ENCODE measurements around the gene AGAP1. TPM values are rescaled to one million over a fixed set of nuclear protein-coding genes. Genes with fewer than 3 reads are reported as not detected.
A peak's percentile ranks its signal among the peaks of the same experiment; 100 is the strongest.

The AGAP1 gene
- total and polyA plus RNA-seq, 4 donors: 2.0 to 8.5 (median 5.4) TPM

- TF ChIP-seq SP1 (IDR thresholded peaks at IDR 0.05): no peak
- TF ChIP-seq RXRA (IDR thresholded peaks at IDR 0.05): peak in 1 of 2 donors; percentile 41
- TF ChIP-seq FOXA1 (IDR thresholded peaks at IDR 0.05): no peak
- TF ChIP-seq REST (IDR thresholded peaks at IDR 0.05): no peak
- TF ChIP-seq TAF1 (conservative IDR thresholded peaks at IDR 0.05): no peak
- TF ChIP-seq JUND (IDR thresholded peaks at IDR 0.05): no peak
- TF ChIP-seq YY1 (IDR thresholded peaks at IDR 0.05): no peak
- TF ChIP-seq, protein P1, sequence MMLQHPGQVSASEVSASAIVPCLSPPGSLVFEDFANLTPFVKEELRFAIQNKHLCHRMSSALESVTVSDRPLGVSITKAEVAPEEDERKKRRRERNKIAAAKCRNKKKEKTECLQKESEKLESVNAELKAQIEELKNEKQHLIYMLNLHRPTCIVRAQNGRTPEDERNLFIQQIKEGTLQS (IDR thresholded peaks at IDR 0.05): no peak
- TF ChIP-seq NR2F2 (IDR thresholded peaks at IDR 0.05): no peak
- TF ChIP-seq MAX (IDR thresholded peaks at IDR 0.05): peak; percentile 62
- peak in 1 of 2 donors; percentile 38 for TF ChIP-seq HNF4A (conservative IDR thresholded peaks at IDR 0.05)
- no peak for TF ChIP-seq RAD21 (IDR thresholded peaks at IDR 0.05)
- TF ChIP-seq, protein P2, sequence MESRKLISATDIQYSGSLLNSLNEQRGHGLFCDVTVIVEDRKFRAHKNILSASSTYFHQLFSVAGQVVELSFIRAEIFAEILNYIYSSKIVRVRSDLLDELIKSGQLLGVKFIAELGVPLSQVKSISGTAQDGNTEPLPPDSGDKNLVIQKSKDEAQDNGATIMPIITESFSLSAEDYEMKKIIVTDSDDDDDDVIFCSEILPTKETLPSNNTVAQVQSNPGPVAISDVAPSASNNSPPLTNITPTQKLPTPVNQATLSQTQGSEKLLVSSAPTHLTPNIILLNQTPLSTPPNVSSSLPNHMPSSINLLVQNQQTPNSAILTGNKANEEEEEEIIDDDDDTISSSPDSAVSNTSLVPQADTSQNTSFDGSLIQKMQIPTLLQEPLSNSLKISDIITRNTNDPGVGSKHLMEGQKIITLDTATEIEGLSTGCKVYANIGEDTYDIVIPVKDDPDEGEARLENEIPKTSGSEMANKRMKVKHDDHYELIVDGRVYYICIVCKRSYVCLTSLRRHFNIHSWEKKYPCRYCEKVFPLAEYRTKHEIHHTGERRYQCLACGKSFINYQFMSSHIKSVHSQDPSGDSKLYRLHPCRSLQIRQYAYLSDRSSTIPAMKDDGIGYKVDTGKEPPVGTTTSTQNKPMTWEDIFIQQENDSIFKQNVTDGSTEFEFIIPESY (IDR thresholded peaks at IDR 0.05): no peak
- Histone ChIP-seq H3K27me3 (ENCODE audit: control insufficient read depth in 4 of 4, insufficient read depth in 4 of 4, low read length in 3 of 4) (no peaks in the 10 kb centered on the region), H3K4me3 (ENCODE audit: low read depth in 1 of 3, low read length in 3 of 3) (no peak overlapping the region), H3K27ac (ENCODE audit: low read depth in 1 of 2, low read length in 2 of 2) (no peak overlapping the region), H3K9ac (ENCODE audit: low read depth in 1 of 2, low read length in 2 of 2) (no peak overlapping the region), H3K36me3 (ENCODE audit: control insufficient read depth in 4 of 4, insufficient read depth in 3 of 4, low read depth in 1 of 4, low read length in 3 of 4) (no peaks in the 10 kb centered on the region), H3K9me3 (ENCODE audit: control insufficient read depth in 4 of 4, low read length in 3 of 4) (no peaks in the 10 kb centered on the region), H3K4me1 (ENCODE audit: control insufficient read depth in 4 of 4, insufficient read depth in 4 of 4, low read length in 3 of 4) (peaks cover 10 to 31% (median 18%) of the 10 kb centered on the region in 4 donors)
- WGBS: 26% methylated on average over 4 of the region's 4 CpGs
- DNase-seq (ENCODE audit: low spot score): no peak
Observed at GRCh38 chr2:235510318-235510717, 16.5 kb downstream of the AGAP1 start.

GRCh38 chr2:235511187-235511661 lies 17.4 kb downstream of the AGAP1 start:
- Histone ChIP-seq H3K9me3 (ENCODE audit: control insufficient read depth in 4 of 4, low read length in 3 of 4) (no peaks in the 10 kb centered on the region), H3K4me1 (ENCODE audit: control insufficient read depth in 4 of 4, insufficient read depth in 4 of 4, low read length in 3 of 4) (peaks cover 6 to 26% (median 13%) of the 10 kb centered on the region in 4 donors), H3K9ac (ENCODE audit: low read depth in 1 of 2, low read length in 2 of 2) (no peak overlapping the region), H3K27ac (ENCODE audit: low read depth in 1 of 2, low read length in 2 of 2) (peak overlapping the region; percentile 19 to 59), H3K4me3 (ENCODE audit: low read depth in 1 of 3, low read length in 3 of 3) (no peak overlapping the region), H3K36me3 (ENCODE audit: control insufficient read depth in 4 of 4, insufficient read depth in 3 of 4, low read depth in 1 of 4, low read length in 3 of 4) (no peaks in the 10 kb centered on the region), H3K27me3 (ENCODE audit: control insufficient read depth in 4 of 4, insufficient read depth in 4 of 4, low read length in 3 of 4) (no peaks in the 10 kb centered on the region)
- TF ChIP-seq, protein P1 (IDR thresholded peaks at IDR 0.05): no peak
- peak; percentile 8 to 15 for TF ChIP-seq HNF4A (conservative IDR thresholded peaks at IDR 0.05)
- no peak for DNase-seq (ENCODE audit: low spot score)
- 47% methylated on average over 7 of the region's 7 CpGs for WGBS

Measured in liver (tissue), 9 donors.